ENCODE results near the gene BRAF.

BRAF gene

DNA sequence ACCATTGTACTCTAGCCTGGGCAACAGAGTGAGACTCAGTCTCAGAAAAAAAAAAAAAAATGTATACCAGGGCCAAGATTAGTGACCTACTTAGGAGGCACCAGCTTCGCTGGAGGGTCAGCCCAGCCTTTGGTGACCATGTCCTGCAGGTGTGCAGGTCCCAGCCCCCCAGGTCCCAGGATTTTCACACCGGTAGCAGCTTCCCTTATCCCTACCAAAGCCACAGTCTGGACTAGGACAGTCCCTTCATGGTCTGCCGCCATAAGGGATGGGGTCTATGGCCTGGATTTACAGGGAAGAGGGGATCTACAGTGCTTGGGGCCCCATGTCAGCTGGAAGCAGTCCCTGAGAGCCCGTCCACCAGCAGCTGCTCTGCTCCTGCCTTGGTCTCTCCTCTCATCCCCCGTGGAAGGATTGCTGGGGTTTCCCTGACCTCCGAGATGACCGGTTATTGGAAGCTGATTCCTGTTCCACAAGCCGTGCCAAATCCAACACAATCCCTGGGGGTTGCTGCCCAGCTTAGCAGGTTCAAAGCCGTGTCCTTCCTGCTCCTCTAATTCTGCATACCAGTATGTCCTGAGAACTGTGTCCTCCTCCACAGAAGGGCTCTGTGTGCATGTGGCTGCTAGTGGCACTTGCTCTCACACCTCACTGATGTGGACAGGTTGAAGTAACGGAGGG lies 239.2 kb downstream of the BRAF start:
- H3K4me3 ChIP-seq (ENCODE audit: low read depth, low read length), result no peak overlapping the region
- TF ChIP-seq POLR2A (IDR thresholded peaks at IDR 0.05; ENCODE audit: extremely low read depth, insufficient read length), result no peak
- TF ChIP-seq MYC (IDR thresholded peaks at IDR 0.05; ENCODE audit: low read depth, low read length), result no peak
- no peak for TF ChIP-seq MAX (IDR thresholded peaks at IDR 0.05; ENCODE audit: low read depth, low read length)
- TF ChIP-seq, protein P1, sequence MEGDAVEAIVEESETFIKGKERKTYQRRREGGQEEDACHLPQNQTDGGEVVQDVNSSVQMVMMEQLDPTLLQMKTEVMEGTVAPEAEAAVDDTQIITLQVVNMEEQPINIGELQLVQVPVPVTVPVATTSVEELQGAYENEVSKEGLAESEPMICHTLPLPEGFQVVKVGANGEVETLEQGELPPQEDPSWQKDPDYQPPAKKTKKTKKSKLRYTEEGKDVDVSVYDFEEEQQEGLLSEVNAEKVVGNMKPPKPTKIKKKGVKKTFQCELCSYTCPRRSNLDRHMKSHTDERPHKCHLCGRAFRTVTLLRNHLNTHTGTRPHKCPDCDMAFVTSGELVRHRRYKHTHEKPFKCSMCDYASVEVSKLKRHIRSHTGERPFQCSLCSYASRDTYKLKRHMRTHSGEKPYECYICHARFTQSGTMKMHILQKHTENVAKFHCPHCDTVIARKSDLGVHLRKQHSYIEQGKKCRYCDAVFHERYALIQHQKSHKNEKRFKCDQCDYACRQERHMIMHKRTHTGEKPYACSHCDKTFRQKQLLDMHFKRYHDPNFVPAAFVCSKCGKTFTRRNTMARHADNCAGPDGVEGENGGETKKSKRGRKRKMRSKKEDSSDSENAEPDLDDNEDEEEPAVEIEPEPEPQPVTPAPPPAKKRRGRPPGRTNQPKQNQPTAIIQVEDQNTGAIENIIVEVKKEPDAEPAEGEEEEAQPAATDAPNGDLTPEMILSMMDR (IDR thresholded peaks at IDR 0.05; ENCODE audit: low read depth, low read length), result no peak
- DNase-seq (ENCODE audit: low read depth), result no peak

DNA sequence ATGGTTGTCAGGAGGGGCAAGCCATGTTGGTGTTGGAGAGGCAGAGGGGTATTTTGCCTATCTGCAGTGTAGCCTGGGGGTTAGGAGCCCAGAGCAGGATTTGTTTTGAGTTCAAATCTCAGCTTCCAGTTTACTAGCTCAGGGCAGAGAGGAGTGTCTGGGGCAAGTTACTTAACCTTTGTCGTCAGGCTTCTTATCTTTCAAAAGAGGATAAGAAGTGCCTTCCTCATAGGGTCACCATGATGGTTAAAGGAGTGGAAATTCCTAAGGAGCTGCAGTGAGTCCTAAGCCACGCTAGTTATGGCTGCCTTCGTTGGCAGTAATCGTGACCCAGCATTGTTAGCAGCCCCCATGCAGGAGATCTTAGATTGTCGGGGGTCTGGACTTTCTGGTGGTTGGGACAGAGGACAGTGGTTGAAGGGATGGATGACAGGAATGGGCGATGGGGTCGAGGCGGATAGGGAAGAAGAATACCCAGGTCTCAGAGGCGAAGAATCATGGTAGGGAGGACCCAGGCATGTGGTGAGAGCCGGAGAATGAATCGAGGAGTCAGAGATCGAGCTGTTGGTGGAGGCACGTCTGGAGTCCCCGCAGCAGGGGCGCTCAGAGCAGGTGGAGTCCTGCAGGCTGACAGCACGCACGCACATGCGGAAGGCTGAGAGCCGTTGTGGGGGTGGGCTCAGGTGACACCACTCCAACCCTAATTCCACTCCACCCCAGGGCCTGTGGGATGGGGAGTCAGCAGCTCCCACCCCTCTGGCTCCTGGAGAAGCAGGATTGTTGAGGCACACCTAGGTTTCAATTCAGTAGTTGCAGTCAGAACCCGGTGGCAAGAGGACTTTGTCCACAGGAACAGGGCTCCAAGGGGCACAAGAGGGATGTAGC lies 240.4 kb downstream of the BRAF start:
- no peak for DNase-seq (ENCODE audit: low read depth)
- no peak overlapping the region for H3K4me3 ChIP-seq (ENCODE audit: low read depth, low read length)
- TF ChIP-seq MYC (IDR thresholded peaks at IDR 0.05; ENCODE audit: low read depth, low read length) (no peak), MAX (IDR thresholded peaks at IDR 0.05; ENCODE audit: low read depth, low read length) (no peak), POLR2A (IDR thresholded peaks at IDR 0.05; ENCODE audit: extremely low read depth, insufficient read length) (no peak)
- TF ChIP-seq, protein P1 (IDR thresholded peaks at IDR 0.05; ENCODE audit: low read depth, low read length), result no peak

- H3K4me3 ChIP-seq (ENCODE audit: low read depth, low read length), result no peak overlapping the region
- TF ChIP-seq, protein P1 (IDR thresholded peaks at IDR 0.05; ENCODE audit: low read depth, low read length), result no peak
- TF ChIP-seq MAX (IDR thresholded peaks at IDR 0.05; ENCODE audit: low read depth, low read length), result no peak
- TF ChIP-seq POLR2A (IDR thresholded peaks at IDR 0.05; ENCODE audit: extremely low read depth, insufficient read length), result no peak
- no peak for TF ChIP-seq MYC (IDR thresholded peaks at IDR 0.05; ENCODE audit: low read depth, low read length)
- DNase-seq (ENCODE audit: low read depth), result no peak
Observed at GRCh38 chr7:140683657-140684056, 241.1 kb downstream of the BRAF start.

DNA sequence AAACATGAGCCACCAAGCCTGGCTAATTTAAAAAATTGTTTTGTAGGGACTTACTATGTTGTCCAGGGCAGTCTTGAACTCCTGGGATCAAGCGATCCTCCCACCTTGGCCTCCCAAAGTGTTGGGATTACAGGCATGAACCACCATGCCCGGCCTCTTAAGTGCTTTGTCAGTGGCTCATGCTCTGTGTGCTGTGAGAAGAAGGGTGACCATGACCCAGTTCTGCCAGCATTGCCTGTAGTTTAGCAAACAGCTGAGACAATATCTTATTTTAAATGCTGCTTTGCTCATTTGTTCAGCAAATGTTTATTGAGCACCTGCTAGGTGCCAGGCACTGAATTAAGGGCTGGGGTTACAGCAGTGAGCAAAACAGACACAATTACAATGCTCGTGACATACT lies 243.0 kb downstream of the BRAF start:
- no peak for TF ChIP-seq MAX (IDR thresholded peaks at IDR 0.05; ENCODE audit: low read depth, low read length)
- no peak for TF ChIP-seq POLR2A (IDR thresholded peaks at IDR 0.05; ENCODE audit: extremely low read depth, insufficient read length)
- TF ChIP-seq, protein P1 (IDR thresholded peaks at IDR 0.05; ENCODE audit: low read depth, low read length), result no peak
- TF ChIP-seq MYC (IDR thresholded peaks at IDR 0.05; ENCODE audit: low read depth, low read length), result no peak
- no peak overlapping the region for H3K4me3 ChIP-seq (ENCODE audit: low read depth, low read length)
- DNase-seq (ENCODE audit: low read depth), result no peak

DNA sequence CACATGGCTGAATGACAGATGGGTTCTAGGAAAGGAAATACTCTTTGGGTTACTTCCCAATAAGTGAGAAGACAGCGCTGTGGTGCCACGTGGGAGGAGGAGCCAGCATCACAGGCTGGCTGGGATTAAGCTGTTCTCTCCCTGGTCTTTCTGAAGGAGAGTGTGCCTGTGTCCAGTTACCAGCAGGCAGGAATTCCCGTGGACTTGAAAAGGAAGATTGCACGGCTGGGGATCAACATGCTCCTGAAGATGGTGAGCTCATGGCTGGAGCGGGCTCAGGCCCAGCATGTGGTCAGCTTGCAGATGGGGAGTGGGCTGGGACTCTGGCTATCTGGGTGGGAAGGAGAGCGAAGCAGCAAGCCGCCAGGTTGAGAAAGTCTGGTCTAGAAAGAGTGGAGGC lies 243.8 kb downstream of the BRAF start:
- no peak overlapping the region for H3K4me3 ChIP-seq (ENCODE audit: low read depth, low read length)
- no peak for DNase-seq (ENCODE audit: low read depth)
- no peak for TF ChIP-seq MAX (IDR thresholded peaks at IDR 0.05; ENCODE audit: low read depth, low read length)
- TF ChIP-seq, protein P1 (IDR thresholded peaks at IDR 0.05; ENCODE audit: low read depth, low read length), result no peak
- TF ChIP-seq POLR2A (IDR thresholded peaks at IDR 0.05; ENCODE audit: extremely low read depth, insufficient read length), result no peak
- TF ChIP-seq MYC (IDR thresholded peaks at IDR 0.05; ENCODE audit: low read depth, low read length), result no peak
